HEK293 (cell line): ENCODE results near the gene PTPRF.
A peak's percentile ranks its signal among the peaks of the same experiment; 100 is the strongest.

ENCODE experiments used
- CTCF ChIA-PET: fragments of 350-600 bp; formaldehyde crosslinking; extraction: SDS; loops from one replicate; lab custom pipeline; 2021; ENCODE audit warnings: antibody characterized with exemption; lab: Yijun Ruan, JAX
- POLR2A ChIA-PET: fragments of 300-600 bp; formaldehyde crosslinking; extraction: SDS; loops from one replicate; lab custom pipeline; 2020; ENCODE audit warnings: antibody characterized with exemption, inconsistent platforms; lab: Yijun Ruan, JAX
- H3K27ac ChIP-seq: fragments of 200-500 bp; sonication (Bioruptor generic); 2 replicates; pipeline ENCODE4 v1.5.1; 2014; ENCODE audit warnings: low read depth, low read length, control low read depth, inconsistent platforms; ENCODE audit errors: extremely low read depth
- H3K36me3 ChIP-seq, 2 experiments: fragments of 200-500 bp in 1 of 2; sonication (Bioruptor generic) in 1 of 2; 1 replicate in 1 of 2; 2 replicates in 1 of 2; pipeline ENCODE4 v1.5.1; 2014 to 2017; ENCODE audit warnings: inconsistent platforms in 2 of 2, low read length in 2 of 2; ENCODE audit not compliant: control insufficient read depth in 2 of 2, insufficient read depth in 1 of 2
- H3K4me1 ChIP-seq: fragments of 200-500 bp; sonication (Bioruptor generic); 2 replicates; pipeline ENCODE4 v1.5.1; 2014; ENCODE audit warnings: mild to moderate bottlenecking, low read length, inconsistent platforms; ENCODE audit not compliant: control insufficient read depth, insufficient read depth
- H3K4me3 ChIP-seq: 2 replicates; pipeline ENCODE4 v1.5.1; 2011; ENCODE audit warnings: low read depth, mild to moderate bottlenecking, control low read depth, low read length, moderate library complexity
- H3K9me3 ChIP-seq: fragments of 200-500 bp; sonication (Bioruptor generic); 2 replicates; pipeline ENCODE4 v1.5.1; 2014; ENCODE audit warnings: low read depth, low read length, inconsistent platforms; ENCODE audit not compliant: control insufficient read depth, insufficient read depth
- ATF2 ChIP-seq: fragments of 450-650 bp; formaldehyde crosslinking; IDR thresholded peaks from 2 replicates; pipeline ENCODE4 v1.5.1; 2016; ENCODE audit warnings: missing biosample characterization, missing genetic modification characterization, low read depth
- ELK4 ChIP-seq: IDR thresholded peaks from 2 replicates; pipeline ENCODE4 v1.6.1; 2011; ENCODE audit warnings: mild to moderate bottlenecking, low read depth, low read length, borderline replicate concordance
- HOXA7 ChIP-seq: sonication (generic); formaldehyde crosslinking; IDR thresholded peaks from 2 replicates; pipeline ENCODE4 v1.8.1; 2022; ENCODE audit warnings: missing genetic modification reagents, borderline replicate concordance
- PRDM1 ChIP-seq: fragments of 450-650 bp; formaldehyde crosslinking; IDR thresholded peaks from 2 replicates; pipeline ENCODE4; 2016; ENCODE audit warnings: missing biosample characterization, missing genetic modification characterization
- SETDB1 ChIP-seq: IDR thresholded peaks from one replicate; pipeline ENCODE4 v1.6.1; 2017; ENCODE audit warnings: mild to moderate bottlenecking, low read length, moderate library complexity, mixed read lengths; ENCODE audit not compliant: insufficient read length
- ZBTB1 ChIP-seq: fragments of 450-650 bp; formaldehyde crosslinking; IDR thresholded peaks from 2 replicates; pipeline ENCODE4 v1.5.1; 2016; ENCODE audit warnings: missing biosample characterization, missing genetic modification characterization
- ZBTB11 ChIP-seq: fragments of 450-650 bp; formaldehyde crosslinking; conservative IDR thresholded peaks from 2 replicates; pipeline ENCODE4 v1.5.1; 2016; ENCODE audit warnings: low read depth, missing biosample characterization, missing genetic modification characterization
- ZFHX2 ChIP-seq: fragments of 450-650 bp; formaldehyde crosslinking; conservative IDR thresholded peaks from 2 replicates; pipeline ENCODE4 v1.5.1; 2016; ENCODE audit warnings: missing biosample characterization, missing genetic modification characterization
- ZFP69B ChIP-seq: fragments of 450-650 bp; formaldehyde crosslinking; IDR thresholded peaks from 2 replicates; pipeline ENCODE4 v1.5.1; 2016; ENCODE audit warnings: missing biosample characterization, missing genetic modification characterization
- ZNF16 ChIP-seq: fragments of 450-650 bp; formaldehyde crosslinking; IDR thresholded peaks from 2 replicates; pipeline ENCODE4 v1.5.1; 2016; ENCODE audit warnings: low read depth, missing biosample characterization, missing genetic modification characterization
- ZNF214 ChIP-seq: fragments of 450-650 bp; formaldehyde crosslinking; IDR thresholded peaks from 2 replicates; pipeline ENCODE4 v1.5.1; 2017; ENCODE audit warnings: missing biosample characterization, mild to moderate bottlenecking, missing genetic modification characterization, borderline replicate concordance
- ZNF24 ChIP-seq: fragments of 450-650 bp; formaldehyde crosslinking; IDR thresholded peaks from 2 replicates; pipeline ENCODE4 v1.5.1; 2016; ENCODE audit warnings: missing biosample characterization, missing genetic modification characterization
- ZNF423 ChIP-seq: fragments of 450-650 bp; formaldehyde crosslinking; IDR thresholded peaks from 2 replicates; pipeline ENCODE4 v1.5.1; 2016; ENCODE audit warnings: missing biosample characterization, missing genetic modification characterization
- ZNF488 ChIP-seq: fragments of 450-650 bp; formaldehyde crosslinking; IDR thresholded peaks from 2 replicates; pipeline ENCODE4 v1.5.1; 2016; ENCODE audit warnings: missing biosample characterization, missing genetic modification characterization
- ZNF558 ChIP-seq: fragments of 450-650 bp; formaldehyde crosslinking; IDR thresholded peaks from 2 replicates; pipeline ENCODE4 v1.5.1; 2016; ENCODE audit warnings: missing biosample characterization, missing genetic modification characterization
- ZNF664 ChIP-seq: fragments of 450-650 bp; formaldehyde crosslinking; IDR thresholded peaks from 2 replicates; pipeline ENCODE4 v1.5.1; 2016; ENCODE audit warnings: missing biosample characterization, missing genetic modification characterization
- ZNF777 ChIP-seq: fragments of 450-650 bp; formaldehyde crosslinking; IDR thresholded peaks from 2 replicates; pipeline ENCODE4 v1.5.1; 2017; ENCODE audit warnings: missing biosample characterization, missing genetic modification characterization, borderline replicate concordance

Gene PTPRF

GRCh38 chr1:43484367-43484766, 46.3 kb upstream of the PTPRF start:
- Histone ChIP-seq H3K36me3 (no peaks in the 10 kb centered on the region), H3K4me3 (no peak overlapping the region), H3K9me3 (no peaks in the 10 kb centered on the region)
- POLR2A ChIA-PET = interaction anchor here (0.6 kb wide), 1 partner anchor 508 kb away, joined by 3 read pairs; no protein-coding TSS in a partner anchor
- TF ChIP-seq ZNF16 (no peak), ZNF664 (tag by site-specific recombination) (0 out of 2 replicates have a peak, but pooled peaks have one; percentile 39), ZNF24 (tag by site-specific recombination) (no peak)
- TF ChIP-seq, all 188 proteins: peak for 1
- Histone ChIP-seq H3K4me1 (no peaks in the 10 kb centered on the region), H3K27ac (no peak overlapping the region)
- CTCF ChIA-PET = no interaction called here

- Histone ChIP-seq H3K27ac (no peak overlapping the region), H3K9me3 (no peaks in the 10 kb centered on the region), H3K36me3 (no peaks in the 10 kb centered on the region), H3K4me1 (no peaks in the 10 kb centered on the region), H3K4me3 (no peak overlapping the region)
- TF ChIP-seq ZBTB11 = no peak
- peak; percentile 55 for TF ChIP-seq SETDB1
- no peak for TF ChIP-seq ZNF777 (tag by site-specific recombination)
- CTCF ChIA-PET = no interaction called here
- POLR2A ChIA-PET = no interaction called here
Measured at GRCh38 chr1:43488165-43488564, 42.5 kb upstream of the PTPRF start.

GRCh38 chr1:43491061-43491460, 39.6 kb upstream of the PTPRF start:
- H3K36me3 ChIP-seq = no peaks in the 10 kb centered on the region
- no peaks in the 10 kb centered on the region for H3K4me1 ChIP-seq
- ChIA-PET CTCF (no interaction called here), POLR2A (no interaction called here)
- no peak for TF ChIP-seq PRDM1 (tag by site-specific recombination)
- TF ChIP-seq ATF2 = no peak
- TF ChIP-seq ZFHX2 = no peak
- no peak for TF ChIP-seq ZNF558 (tag by site-specific recombination)
- TF ChIP-seq ZFP69B = no peak
- no peak for TF ChIP-seq ZNF488 (tag by site-specific recombination)
- no peak for TF ChIP-seq ZBTB1 (tag by site-specific recombination)
- TF ChIP-seq ZNF423 (tag by site-specific recombination) = no peak
- no peak overlapping the region for H3K4me3 ChIP-seq
- no peaks in the 10 kb centered on the region for H3K9me3 ChIP-seq
- no peak overlapping the region for H3K27ac ChIP-seq

GRCh38 chr1:43492826-43493225, 37.9 kb upstream of the PTPRF start:
- CTCF ChIA-PET = no interaction called here
- H3K9me3 ChIP-seq = no peaks in the 10 kb centered on the region
- POLR2A ChIA-PET = no interaction called here
- H3K4me3 ChIP-seq = no peak overlapping the region
- H3K27ac ChIP-seq = no peak overlapping the region
- H3K4me1 ChIP-seq = no peaks in the 10 kb centered on the region
- TF ChIP-seq ELK4 (no peak), ZNF214 (tag by site-specific recombination) (no peak), HOXA7 (no peak)
- H3K36me3 ChIP-seq = no peaks in the 10 kb centered on the region
